WTC11 (cell line): ENCODE data around the gene ZKSCAN7. TPM values are rescaled to one million over a fixed set of nuclear protein-coding genes. Genes with fewer than 3 reads are reported as not detected.

Source experiments
- E2F1 ChIP-seq: sonication (generic); formaldehyde crosslinking; IDR thresholded peaks from 2 replicates; pipeline ENCODE4 v1.8.0; 2022; ENCODE audit warnings: mild to moderate bottlenecking, missing genetic modification reagents
- GABPB1 ChIP-seq: sonication (generic); formaldehyde crosslinking; IDR thresholded peaks from 2 replicates; pipeline ENCODE4 v1.8.1; 2023; ENCODE audit warnings: mild to moderate bottlenecking, missing genetic modification reagents
- KAT7 ChIP-seq: sonication (generic); formaldehyde crosslinking; IDR thresholded peaks from 2 replicates; pipeline ENCODE4 v1.8.1; 2023; ENCODE audit warnings: missing genetic modification reagents, mild to moderate bottlenecking, borderline replicate concordance
- total RNA-seq: library from RNA; stranded (reverse); gene quantifications from 3 replicates; pipeline ENCODE4 v1.2.3, GENCODE V29; 2021

Gene ZKSCAN7
- total RNA-seq, 1 experiment from 2014 or later, result 9.4 TPM

- TF ChIP-seq E2F1 (CRISPR knock-in tag) (no peak), GABPB1 (CRISPR knock-in tag) (no peak), KAT7 (CRISPR knock-in tag) (no peak)
These were observed 57.7 kb downstream of the ZKSCAN7 start (continued) for GRCh38 chr3:44612678-44613077.

Other genes starting within 250 kb of the ZKSCAN7 start
- 14.8 to 18.9 TPM (median 16.6 TPM) in 3 replicates for gene TCAIM, start 216.4 kb upstream of the ZKSCAN7 start, total RNA-seq
- gene ZNF445, start 77.5 kb upstream of the ZKSCAN7 start, total RNA-seq, result 20.3 to 27.7 TPM (median 26.0 TPM) in 3 replicates
- gene ZNF660, start 29.8 kb downstream of the ZKSCAN7 start, total RNA-seq, result 7.8 to 11.0 TPM (median 9.0 TPM) in 3 replicates
- gene ZNF197, start 69.8 kb downstream of the ZKSCAN7 start, total RNA-seq, result 16.4 to 19.8 TPM (median 16.4 TPM) in 3 replicates
- gene ZNF35, start 93.5 kb downstream of the ZKSCAN7 start, total RNA-seq, result 11.1 to 17.2 TPM (median 13.9 TPM) in 3 replicates
- 2.6 to 3.6 TPM (median 3.4 TPM) in 3 replicates for gene ZNF502, start 157.5 kb downstream of the ZKSCAN7 start, total RNA-seq
- gene ZNF501, start 174.4 kb downstream of the ZKSCAN7 start, total RNA-seq, result 8.8 to 9.0 TPM (median 8.8 TPM) in 3 replicates
- gene KIAA1143, start 206.4 kb downstream of the ZKSCAN7 start, total RNA-seq, result 41.9 to 55.6 TPM (median 45.4 TPM) in 3 replicates
- gene KIF15, start 206.6 kb downstream of the ZKSCAN7 start, total RNA-seq, result 18.4 to 23.7 TPM (median 21.1 TPM) in 3 replicates